Testis (tissue), 3 donors: ENCODE results near the gene THEMIS. TPM values are rescaled to one million over a fixed set of nuclear protein-coding genes. Genes with fewer than 3 reads are reported as not detected.
"Not testable (repeated sequence)": the region's sequence is repeated elsewhere in the genome, so short reads cannot be mapped to it uniquely, and the experiment has no call there.

Experiments
- DNase-seq: peaks from one replicate; pipeline ENCODE4 v3.0.0-alpha.2; 2019
- H3K27ac ChIP-seq, 2 donors: fragments of 200-600 bp; sonication (generic); one replicate each; pipeline ENCODE4 v1.5.1; 2019
- H3K27me3 ChIP-seq: fragments of 200-600 bp; sonication (generic); one replicate; pipeline ENCODE4 v1.5.1; 2019
- H3K36me3 ChIP-seq: fragments of 200-600 bp; sonication (generic); one replicate; pipeline ENCODE4 v1.5.1; 2017; ENCODE audit warnings: low read depth; ENCODE audit errors: missing control alignments
- H3K4me1 ChIP-seq: fragments of 200-600 bp; sonication (generic); one replicate; pipeline ENCODE4 v1.5.1; 2019
- H3K4me3 ChIP-seq, 2 donors: fragments of 200-600 bp; sonication (generic); one replicate each; pipeline ENCODE4 v1.5.1; 2017 to 2019
- H3K9me3 ChIP-seq: fragments of 200-600 bp; sonication (generic); one replicate; pipeline ENCODE4 v1.5.1; 2017
- POLR2A ChIP-seq: fragments of 450-650 bp; IDR thresholded peaks from one replicate; pipeline ENCODE4 v1.6.1; 2017; ENCODE audit warnings: antibody characterized with exemption, mild to moderate bottlenecking, moderate library complexity
- WGBS, 2 donors: methylation state at CpG; one replicate each; pipeline ENCODE4 v1.1.5; 2018; 5-methylcytosine and 5-hydroxymethylcytosine counted together
- intact Hi-C: fragments of 100-400 bp; cut with DNase I; formaldehyde crosslinking; loops from one replicate; pipeline ENCODE4 v1.15.1; 2023; ENCODE audit warnings: low total_unique reads
- polyA plus RNA-seq: library from polyadenylated mRNA; stranded (reverse); fragments of 350-450 nt; fragmentation: Illumina TruSeq; extraction: RNeasy Lipid Tissue Mini Kit (QIAGEN cat#74804); gene quantifications from one replicate; pipeline ENCODE4 v1.2.3, GENCODE V29; 2014; ENCODE audit warnings: low read depth, low replicate concordance; ENCODE audit not compliant: insufficient read depth
- total RNA-seq, 2 donors: library from RNA; depleted of rRNA; stranded (reverse); fragments of >200 nt; gene quantifications; one replicate each; pipeline ENCODE4 v1.2.3, GENCODE V29; 2016
- TF ChIP-seq, protein P1 (sequence below), 3 experiments: fragments of 450-650 bp in 2 of 3; fragments of 200-600 bp in 1 of 3; sonication (generic) in 1 of 3; IDR thresholded peaks; one replicate each; pipeline ENCODE4 v1.5.1; 2016 to 2019; ENCODE audit warnings: antibody characterized with exemption in 3 of 3, mild to moderate bottlenecking in 2 of 3, moderate library complexity in 1 of 3

THEMIS gene
- total and polyA plus RNA-seq, 3 donors from 2014 or later: 0.36 to 2.1 (median 0.62) TPM

DNA sequence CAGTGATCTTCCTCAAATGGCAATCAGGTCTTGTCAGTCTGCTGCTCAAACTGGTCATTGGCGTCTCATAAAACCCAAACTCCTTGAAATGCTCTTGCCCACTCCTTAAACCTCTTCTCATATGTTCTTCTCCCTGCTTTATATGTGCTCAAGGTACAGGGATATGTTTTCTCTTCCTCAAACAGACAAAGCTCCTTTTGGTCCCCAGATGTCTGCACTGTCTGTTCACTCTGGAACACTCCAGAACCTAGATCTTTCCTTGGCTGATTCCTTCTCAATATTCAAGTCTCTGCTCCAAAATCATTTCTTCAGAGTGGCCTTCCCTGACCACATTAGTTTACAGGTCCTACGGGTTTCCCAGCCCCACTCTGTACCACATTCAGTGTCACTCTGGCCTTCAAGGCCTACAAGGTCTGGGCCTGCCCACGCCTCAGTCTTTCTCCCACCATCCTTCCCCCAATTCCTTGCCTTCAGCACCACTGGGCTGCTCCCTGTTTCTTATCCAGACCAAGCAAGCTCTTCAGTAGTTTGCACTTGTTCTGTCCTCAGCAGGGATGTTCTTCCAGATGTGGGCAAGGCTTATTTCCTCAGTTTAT is 9.0 kb downstream of the THEMIS start:
- 92 to 94% methylated on average over 3 of the region's 3 CpGs for WGBS, 2 donors
- Histone ChIP-seq H3K9me3 (no peaks in the 10 kb centered on the region), H3K27me3 (no peaks in the 10 kb centered on the region), H3K4me3 (no peak overlapping the region), H3K36me3 (no peaks in the 10 kb centered on the region), H3K27ac (no peak overlapping the region), H3K4me1 (no peaks in the 10 kb centered on the region)
- no peak for DNase-seq
- no peak for TF ChIP-seq POLR2A
- TF ChIP-seq, protein P1, sequence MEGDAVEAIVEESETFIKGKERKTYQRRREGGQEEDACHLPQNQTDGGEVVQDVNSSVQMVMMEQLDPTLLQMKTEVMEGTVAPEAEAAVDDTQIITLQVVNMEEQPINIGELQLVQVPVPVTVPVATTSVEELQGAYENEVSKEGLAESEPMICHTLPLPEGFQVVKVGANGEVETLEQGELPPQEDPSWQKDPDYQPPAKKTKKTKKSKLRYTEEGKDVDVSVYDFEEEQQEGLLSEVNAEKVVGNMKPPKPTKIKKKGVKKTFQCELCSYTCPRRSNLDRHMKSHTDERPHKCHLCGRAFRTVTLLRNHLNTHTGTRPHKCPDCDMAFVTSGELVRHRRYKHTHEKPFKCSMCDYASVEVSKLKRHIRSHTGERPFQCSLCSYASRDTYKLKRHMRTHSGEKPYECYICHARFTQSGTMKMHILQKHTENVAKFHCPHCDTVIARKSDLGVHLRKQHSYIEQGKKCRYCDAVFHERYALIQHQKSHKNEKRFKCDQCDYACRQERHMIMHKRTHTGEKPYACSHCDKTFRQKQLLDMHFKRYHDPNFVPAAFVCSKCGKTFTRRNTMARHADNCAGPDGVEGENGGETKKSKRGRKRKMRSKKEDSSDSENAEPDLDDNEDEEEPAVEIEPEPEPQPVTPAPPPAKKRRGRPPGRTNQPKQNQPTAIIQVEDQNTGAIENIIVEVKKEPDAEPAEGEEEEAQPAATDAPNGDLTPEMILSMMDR (IDR thresholded peaks at IDR 0.05): no peak
- intact Hi-C loops: no loop called here

DNA sequence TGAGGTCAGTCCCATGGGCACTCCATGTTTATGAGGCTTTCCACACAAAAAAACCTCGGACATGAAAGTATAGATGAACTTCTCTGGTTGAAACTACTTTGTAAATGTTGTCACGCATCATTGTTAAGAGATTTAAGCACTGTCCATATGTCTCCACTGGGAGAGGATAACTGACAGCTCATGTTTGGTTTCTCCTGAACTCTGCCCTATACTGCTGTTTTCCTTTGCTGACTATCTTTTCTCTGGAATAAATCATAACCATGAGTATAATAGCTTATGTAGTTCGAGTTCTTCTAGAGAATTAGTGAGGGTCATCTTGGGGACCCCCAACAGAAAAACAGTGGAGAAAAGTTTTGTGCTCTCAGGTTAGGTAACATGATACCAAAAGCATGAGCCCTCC is 14.3 kb downstream of the THEMIS start:
- no peaks in the 10 kb centered on the region for H3K4me1 ChIP-seq
- no peak overlapping the region for H3K4me3 ChIP-seq
- TF ChIP-seq, protein P1 (IDR thresholded peaks at IDR 0.05): no peak
- TF ChIP-seq POLR2A: no peak
- H3K27ac ChIP-seq: no peak overlapping the region
- H3K9me3 ChIP-seq: no peaks in the 10 kb centered on the region
- intact Hi-C loops: no loop called here
- H3K27me3 ChIP-seq: no peaks in the 10 kb centered on the region
- no peaks in the 10 kb centered on the region for H3K36me3 ChIP-seq
- no peak for DNase-seq
- 41 to 55% methylated on average over 3 of the region's 3 CpGs for WGBS, 2 donors

DNA sequence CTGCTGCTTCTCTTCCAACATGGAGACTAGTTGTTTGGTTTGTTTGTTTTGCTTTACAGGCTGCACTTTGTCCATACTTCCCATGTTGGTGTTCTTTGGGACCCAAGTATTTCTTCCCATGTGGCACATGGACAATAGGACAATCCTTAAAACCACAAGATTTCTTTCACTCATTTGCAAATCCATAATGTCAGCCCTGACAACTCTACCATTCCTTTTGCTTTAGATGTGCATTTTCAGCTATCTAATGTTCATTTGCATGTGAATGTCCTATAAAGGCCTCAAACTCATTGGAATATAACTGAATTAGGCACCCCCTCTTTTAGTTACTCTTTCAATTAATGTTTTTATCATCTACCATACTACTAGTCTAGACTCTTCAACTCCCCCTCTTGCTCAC is 16.7 kb downstream of the THEMIS start:
- Histone ChIP-seq H3K4me3 (no peak overlapping the region), H3K27ac (no peak overlapping the region), H3K36me3 (no peaks in the 10 kb centered on the region), H3K4me1 (no peaks in the 10 kb centered on the region), H3K27me3 (no peaks in the 10 kb centered on the region), H3K9me3 (no peaks in the 10 kb centered on the region)
- intact Hi-C loops: no loop called here
- TF ChIP-seq, protein P1 (IDR thresholded peaks at IDR 0.05): no peak
- no peak for TF ChIP-seq POLR2A
- no peak for DNase-seq

DNA sequence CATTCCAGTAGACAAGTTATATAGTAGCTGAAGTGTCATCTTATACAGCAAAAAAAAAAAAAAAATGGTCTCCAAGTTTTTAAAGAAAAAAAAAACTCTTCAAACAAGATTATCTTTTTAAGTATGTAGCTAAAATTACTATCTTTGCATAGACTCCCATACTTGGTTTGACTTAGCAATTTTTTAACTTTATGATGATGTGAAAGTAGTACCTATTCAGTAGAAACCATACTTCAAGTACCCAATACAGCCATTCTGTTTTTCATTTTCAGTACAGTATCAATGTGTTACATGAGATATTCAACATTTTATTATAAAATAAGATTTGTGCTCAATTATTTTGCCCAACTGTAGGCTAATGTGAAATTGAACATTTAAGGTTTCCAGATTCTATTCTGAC is 18.9 kb downstream of the THEMIS start:
- H3K27me3 ChIP-seq, H3K36me3 ChIP-seq, H3K4me1 ChIP-seq, H3K27ac ChIP-seq, H3K4me3 ChIP-seq, DNase-seq, intact Hi-C loops, H3K9me3 ChIP-seq: not testable (repeated sequence)

DNA sequence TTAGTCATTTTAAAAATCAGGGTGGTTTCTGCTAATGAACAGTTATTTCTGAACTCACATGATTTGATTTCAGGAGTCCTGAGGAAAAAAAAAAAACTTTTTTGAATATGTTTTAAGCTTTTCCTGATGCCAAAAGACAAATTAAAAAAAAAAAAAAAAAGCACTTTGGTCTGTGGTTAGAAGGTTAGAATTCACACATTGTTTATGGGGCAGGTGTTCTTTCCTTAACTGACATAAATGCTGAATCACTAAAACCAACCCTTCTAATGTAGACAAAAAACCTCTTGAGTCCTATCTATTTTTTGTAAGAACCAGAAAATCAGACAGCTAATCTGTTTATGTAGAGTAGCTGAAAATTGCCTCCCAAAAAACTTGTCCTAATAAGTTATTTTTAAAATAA is 20.4 kb downstream of the THEMIS start:
- H3K9me3 ChIP-seq: no peaks in the 10 kb centered on the region
- H3K27me3 ChIP-seq: no peaks in the 10 kb centered on the region
- no peak for DNase-seq
- intact Hi-C loops: no loop called here
- H3K4me3 ChIP-seq: no peak overlapping the region
- H3K36me3 ChIP-seq: no peaks in the 10 kb centered on the region
- H3K4me1 ChIP-seq: no peaks in the 10 kb centered on the region
- no peak overlapping the region for H3K27ac ChIP-seq
- TF ChIP-seq POLR2A: no peak

DNA sequence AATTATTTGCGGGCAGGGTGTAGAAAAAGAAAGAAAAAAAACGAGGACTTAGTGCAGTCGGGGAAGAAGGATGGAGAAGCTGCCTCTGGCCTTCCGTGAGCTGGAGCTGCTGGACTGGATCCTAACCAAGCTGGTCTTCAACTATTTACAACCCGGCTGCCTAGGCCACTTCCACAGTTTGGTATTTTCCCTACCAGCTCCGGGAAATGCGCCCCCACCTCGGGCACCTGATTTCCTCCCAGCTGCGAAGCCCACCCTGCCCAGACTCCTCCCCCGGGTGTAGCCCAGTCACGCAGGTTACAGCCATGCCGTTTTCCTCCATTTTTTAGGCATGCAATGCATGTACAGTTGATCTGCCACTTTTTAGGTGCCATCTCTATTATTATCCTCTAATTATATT is 21.2 kb downstream of the THEMIS start:
- 19 to 35% methylated on average over 12 of the region's 12 CpGs for WGBS, 2 donors
- no peak overlapping the region for H3K27ac ChIP-seq
- no peaks in the 10 kb centered on the region for H3K4me1 ChIP-seq
- intact Hi-C loops: no loop called here
- H3K36me3 ChIP-seq: no peaks in the 10 kb centered on the region
- DNase-seq: peak; percentile 20
- no peaks in the 10 kb centered on the region for H3K9me3 ChIP-seq
- H3K27me3 ChIP-seq: no peaks in the 10 kb centered on the region
- H3K4me3 ChIP-seq: no peak overlapping the region
- TF ChIP-seq, protein P1 (IDR thresholded peaks at IDR 0.05): no peak
- TF ChIP-seq POLR2A: no peak
